Uterus (tissue), 2 donors: Measurements from ENCODE around the gene TRAPPC6A.
"Not testable (repeated sequence)": the region's sequence is repeated elsewhere in the genome, so short reads cannot be mapped to it uniquely, and the experiment has no call there.

Experiments
- CTCF ChIP-seq, 4 experiments: fragments of 200-600 bp in 2 of 4; fragments of 450-650 bp in 2 of 4; sonication (generic) in 2 of 4; IDR thresholded peaks; one replicate each; pipeline ENCODE4 v1.5.1; 2016 to 2019; ENCODE audit warnings: antibody characterized with exemption in 4 of 4, mild to moderate bottlenecking in 2 of 4, moderate library complexity in 1 of 4
- POLR2A ChIP-seq, 2 donors: fragments of 450-650 bp; IDR thresholded peaks; one replicate each; pipeline ENCODE4 v1.6.1; 2016; ENCODE audit warnings: antibody characterized with exemption in 2 of 2, mild to moderate bottlenecking in 1 of 2, moderate library complexity in 1 of 2

GRCh38 chr19:45118591-45119355, 59.3 kb downstream of the TRAPPC6A start:
- TF ChIP-seq CTCF, POLR2A (IDR thresholded peaks at IDR 0.05): not testable (repeated sequence)
